Esophagus muscularis mucosa (tissue), 2 donors: ENCODE results near the gene SLC38A10.

Source experiments
- EP300 ChIP-seq: sonication (generic); formaldehyde crosslinking; IDR thresholded peaks from one replicate; pipeline ENCODE4 v1.6.1; 2017; ENCODE audit warnings: antibody characterized with exemption
- POLR2A ChIP-seq: fragments of 450-650 bp; IDR thresholded peaks from one replicate; pipeline ENCODE4 v1.6.1; 2017; ENCODE audit warnings: antibody characterized with exemption, moderate library complexity, mild to moderate bottlenecking, low read depth

DNA sequence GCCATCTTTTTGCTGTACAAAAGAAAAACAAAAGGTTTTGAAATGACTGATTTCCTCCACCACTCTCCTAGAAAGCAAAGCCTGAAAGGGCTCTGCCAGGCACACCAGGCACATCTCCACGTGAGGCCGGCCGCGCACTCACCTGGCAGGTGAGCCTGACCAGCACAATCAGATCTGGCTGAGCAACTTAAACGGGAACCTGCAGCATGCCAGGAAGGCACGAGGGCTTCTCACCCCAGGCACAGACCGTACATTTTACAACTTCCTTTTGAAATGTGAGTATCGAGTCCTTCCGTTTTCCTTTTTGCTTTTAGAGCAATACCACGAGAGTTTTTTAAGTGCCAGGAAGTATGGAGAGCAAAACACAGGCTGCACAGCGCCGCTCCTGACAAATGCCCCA, 22.5 kb downstream of the SLC38A10 start:
- no peak for TF ChIP-seq EP300
- TF ChIP-seq POLR2A = no peak
